Peyer's patch (tissue), 4 donors: ENCODE results near the gene POU2AF3.

Source experiments
- CTCF ChIP-seq, 6 experiments: fragments of 450-650 bp in 4 of 6; fragments of 200-600 bp in 2 of 6; sonication (generic) in 1 of 6; IDR thresholded peaks; one replicate each; pipeline ENCODE4 v1.5.1; 2017 to 2019; ENCODE audit warnings: antibody characterized with exemption in 6 of 6, mild to moderate bottlenecking in 3 of 6, moderate library complexity in 1 of 6
- POLR2A ChIP-seq, 2 donors: fragments of 450-650 bp; IDR thresholded peaks; one replicate each; pipeline ENCODE4 v1.5.1; 2017; ENCODE audit warnings: antibody characterized with exemption in 2 of 2, mild to moderate bottlenecking in 2 of 2, moderate library complexity in 2 of 2

- TF ChIP-seq CTCF (IDR thresholded peaks at IDR 0.05), result no peak
- no peak for TF ChIP-seq POLR2A (IDR thresholded peaks at IDR 0.05)
Measured at GRCh38 chr11:111336582-111337256, 38.4 kb downstream of the POU2AF3 start.
